Measurements from ENCODE around the gene NAA30. TPM values are rescaled to one million over a fixed set of nuclear protein-coding genes. Genes with fewer than 3 reads are reported as not detected.

The NAA30 gene
- total and polyA plus RNA-seq, 2 of the 8 experiments (the other 6 are each of a cell fraction or from before 2014, with no cell fraction given) = 4.2 to 21.9 TPM

DNA sequence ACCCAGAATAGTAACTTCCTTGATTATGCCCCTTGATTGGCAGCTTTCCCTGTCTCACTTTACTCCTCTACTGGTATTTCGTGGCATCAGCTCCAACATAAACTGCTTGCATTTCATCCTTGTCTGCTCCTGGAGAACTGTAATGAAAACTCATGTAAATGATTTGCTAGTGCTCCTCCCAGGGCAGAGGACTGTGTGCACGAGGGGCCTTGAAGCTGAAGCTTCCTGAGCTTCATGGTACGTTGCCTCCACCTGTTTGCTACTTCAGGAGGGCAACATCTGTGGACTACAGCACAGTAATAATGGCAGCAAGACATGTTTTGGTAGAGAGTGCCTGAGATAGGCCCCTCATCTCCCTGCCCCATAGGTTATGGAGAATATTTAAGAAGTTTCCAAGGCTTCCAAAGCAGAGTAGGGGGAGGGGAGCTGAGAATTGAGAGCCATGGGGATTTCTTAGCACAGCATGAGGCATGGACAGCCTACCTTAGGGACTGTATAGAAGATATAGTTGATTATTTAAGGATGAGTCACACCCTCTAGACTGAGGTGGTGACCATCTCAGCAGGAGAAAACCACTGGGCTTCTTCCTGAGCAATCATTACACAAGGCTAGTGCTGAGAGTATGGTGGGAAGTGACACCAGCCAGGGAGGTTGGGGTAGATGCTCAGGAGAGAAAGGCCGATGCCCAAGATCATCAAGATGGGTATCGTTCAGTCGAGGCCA is 73.8 kb downstream of the NAA30 start:
- Histone ChIP-seq H4K8ac (ENCODE audit: extremely low read depth, insufficient read depth, low read length) (no peak overlapping the region), H2BK5ac (ENCODE audit: low read depth, low read length) (no peak overlapping the region), H3K14ac (ENCODE audit: insufficient read length) (no peak overlapping the region), H3K4me2 (ENCODE audit: insufficient read depth in 1 of 2, low read depth in 2 of 2, low read length in 2 of 2) (no peak overlapping the region), H3K9ac (replicated peaks in 1 of 4; ENCODE audit: extremely low read depth in 1 of 4, low read depth in 3 of 4, low read length in 3 of 4) (no peak overlapping the region), H3K79me2 (ENCODE audit: control insufficient read depth in 1 of 2, insufficient read depth in 2 of 2, low read length in 2 of 2) (no peaks in the 10 kb centered on the region), H3K4ac (replicated peaks; ENCODE audit: insufficient read length, low read depth, low read length) (no peak overlapping the region), H2AK5ac (ENCODE audit: low read depth, low read length) (no peak overlapping the region), H2BK12ac (ENCODE audit: low read depth, low read length) (no peak overlapping the region), H3K23me2 (ENCODE audit: low read depth, low read length) (no peaks in the 10 kb centered on the region), H3K27ac (ENCODE audit: low read depth, low read length) (no peak overlapping the region), H4K91ac (replicated peaks; ENCODE audit: insufficient read length, low read length) (no peak overlapping the region), H2BK120ac (replicated peaks; ENCODE audit: low read depth, low read length) (no peak overlapping the region), H3K23ac (ENCODE audit: insufficient read length) (no peak overlapping the region), H4K5ac (ENCODE audit: insufficient read length, low read depth, low read length) (no peak overlapping the region), H3K79me1 (ENCODE audit: low read depth, low read length) (no peaks in the 10 kb centered on the region), H2BK20ac (ENCODE audit: low read length) (no peak overlapping the region), H2BK15ac (ENCODE audit: low read length) (no peak overlapping the region), H2AFZ (ENCODE audit: low read length) (no peak overlapping the region), H4K20me1 (replicated peaks in 1 of 2; ENCODE audit: control insufficient read depth in 1 of 2, insufficient read depth in 2 of 2, low read length in 2 of 2) (peaks cover 0 to 1% of the 10 kb centered on the region in 2 experiments), H3K9me3 (ENCODE audit: insufficient read depth in 2 of 2, low read depth in 1 of 2, low read length in 1 of 2) (peaks cover 0 to 7% of the 10 kb centered on the region in 2 experiments; a peak in 2 of 4 replicates), H3K4me3 (ENCODE audit: extremely low read depth in 1 of 4, insufficient read depth in 2 of 4, low read depth in 3 of 4, low read length in 4 of 4) (no peak overlapping the region), H3K4me1 (replicated peaks in 1 of 4; ENCODE audit: control insufficient read depth in 3 of 4, insufficient read depth in 4 of 4, low read length in 3 of 4) (no peaks in the 10 kb centered on the region), H3K36me3 (ENCODE audit: control insufficient read depth in 2 of 4, insufficient read depth in 4 of 4, low read length in 3 of 4) (no peaks in the 10 kb centered on the region), H3K56ac (replicated peaks; ENCODE audit: insufficient read length, low read depth, low read length) (no peak overlapping the region), H3K27me3 (replicated peaks in 1 of 4; ENCODE audit: control insufficient read depth in 3 of 4, extremely low read depth in 1 of 4, insufficient read depth in 3 of 4, low read length in 3 of 4) (no peaks in the 10 kb centered on the region), H3K18ac (ENCODE audit: extremely low read depth, low read length) (no peak overlapping the region)
- DNase-seq (ENCODE audit: low read depth in 1 of 2, low spot score in 2 of 2) (no peak), FAIRE-seq (no peak)
- WGBS, 2 experiments (ENCODE audit: extremely low coverage in 1 of 2, insufficient coverage in 1 of 2, insufficient read length in 1 of 2, insufficient replicate concordance in 2 of 2, low coverage in 1 of 2, low lambda C conversion rate in 2 of 2, missing lambda C conversion rate in 1 of 2) = 84% methylated on average over 6 of the region's 6 CpGs; no CpG with 5 or more reads in 1 of the 2 experiments
- POLR2A ChIA-PET (ENCODE audit: partially characterized antibody) = no interaction called here
- CTCF ChIA-PET (ENCODE audit: partially characterized antibody) = interaction anchor here (0.5 to 0.8 kb wide), 3 partner anchors 59 to 111 kb away, joined by 3 read pairs; no protein-coding TSS in a partner anchor
- no peak for TF ChIP-seq KDM4A (IDR thresholded peaks at IDR 0.05; ENCODE audit: low read depth, low read length, severe bottlenecking)
- TF ChIP-seq HDAC2 (IDR thresholded peaks at IDR 0.05; ENCODE audit: borderline replicate concordance in 1 of 2, low read depth in 2 of 2, low read length in 2 of 2) = no peak
- TF ChIP-seq CBX5 (IDR thresholded peaks at IDR 0.05; ENCODE audit: low read depth, low read length) = no peak
- TF ChIP-seq GABPA (IDR thresholded peaks at IDR 0.05; ENCODE audit: borderline replicate concordance, insufficient read depth, low read length) = no peak
- TF ChIP-seq SIN3A (conservative IDR thresholded peaks at IDR 0.05 in 1 of 2, IDR thresholded peaks at IDR 0.05 in 1 of 2; ENCODE audit: low read depth in 1 of 2, low read length in 2 of 2) = no peak
- no peak for TF ChIP-seq FOSL1 (IDR thresholded peaks at IDR 0.05; ENCODE audit: insufficient read depth, low read depth, low read length)
- no peak for TF ChIP-seq CBX8 (IDR thresholded peaks at IDR 0.05; ENCODE audit: borderline replicate concordance, low read depth, low read length)
- TF ChIP-seq TCF12 (IDR thresholded peaks at IDR 0.05; ENCODE audit: low read depth, low read length) = no peak
- TF ChIP-seq EZH2 (IDR thresholded peaks at IDR 0.05; ENCODE audit: low read depth, low read length, severe bottlenecking) = no peak
- TF ChIP-seq RXRA (IDR thresholded peaks at IDR 0.05; ENCODE audit: insufficient read depth, low read depth, low read length) = no peak
- no peak for TF ChIP-seq TAF1 (IDR thresholded peaks at IDR 0.05; ENCODE audit: low read depth, low read length)
- no peak for TF ChIP-seq RFX5 (IDR thresholded peaks at IDR 0.05; ENCODE audit: borderline replicate concordance, low read depth, low read length)

Measured in H1 (cell line).